Transverse colon (tissue), 4 donors: Measurements from ENCODE around the gene SYCP2. TPM values are rescaled to one million over a fixed set of nuclear protein-coding genes. Genes with fewer than 3 reads are reported as not detected.

Source experiments
- DNase-seq: peaks from one replicate; pipeline ENCODE4 v3.0.0-alpha.2; 2019
- H3K27ac ChIP-seq, 4 donors: fragments of 200-600 bp; sonication (generic); 2 replicates each; pipeline ENCODE4 v1.5.1; 2016 to 2018; ENCODE audit warnings: inconsistent platforms in 4 of 4
- H3K27me3 ChIP-seq: fragments of 200-600 bp; sonication (generic); 2 replicates; pipeline ENCODE4 v1.5.1; 2017; ENCODE audit warnings: inconsistent platforms
- H3K36me3 ChIP-seq, 4 donors: fragments of 200-600 bp; sonication (generic); 2 replicates each; pipeline ENCODE4 v1.5.1; 2017 to 2019; ENCODE audit warnings: inconsistent platforms in 4 of 4
- H3K4me1 ChIP-seq, 4 donors: fragments of 200-600 bp; sonication (generic); 2 replicates each; pipeline ENCODE4 v1.5.1; 2017 to 2020; ENCODE audit warnings: inconsistent platforms in 4 of 4
- H3K4me3 ChIP-seq, 4 donors: fragments of 200-600 bp; sonication (generic); 1 replicate in 1 of 4; 2 replicates in 3 of 4; pipeline versions ENCODE4 v1.5.1 to v1.6.1; 2017 to 2019; ENCODE audit warnings: inconsistent platforms in 4 of 4
- H3K9me3 ChIP-seq, 2 donors: fragments of 200-600 bp; sonication (generic); 2 replicates each; pipeline ENCODE4 v1.5.1; 2017 to 2019; ENCODE audit warnings: inconsistent platforms in 2 of 2
- EP300 ChIP-seq: sonication (generic); formaldehyde crosslinking; IDR thresholded peaks from one replicate; pipeline ENCODE4 v1.6.1; 2017; ENCODE audit warnings: antibody characterized with exemption, low read depth
- POLR2A ChIP-seq: fragments of 450-650 bp; IDR thresholded peaks from one replicate; pipeline ENCODE4 v1.6.1; 2016; ENCODE audit warnings: antibody characterized with exemption, mild to moderate bottlenecking, moderate library complexity
- POLR2AphosphoS5 ChIP-seq, 3 donors: sonication (generic); formaldehyde crosslinking; IDR thresholded peaks; one replicate each; pipeline ENCODE4 v1.6.1; 2016; ENCODE audit warnings: antibody characterized with exemption in 3 of 3
- WGBS, 2 donors: methylation state at CpG; one replicate each; pipeline ENCODE4 v1.1.5; 2018; ENCODE audit warnings: low coverage in 1 of 2; 5-methylcytosine and 5-hydroxymethylcytosine counted together
- in situ Hi-C, 4 donors: fragments of 200-750 bp; cut with MboI; loops; one replicate each; pipeline versions ENCODE4 v1.15.0 to v1.15.1; 2017; ENCODE audit warnings: low sequenced_read_pairs in 3 of 4, low pct_ligation_motif_present in 1 of 4, low pct_unique_long_range_greater_than_20kb in 1 of 4
- intact Hi-C: fragments of 100-400 bp; cut with DNase I; formaldehyde crosslinking; loops from one replicate; pipeline ENCODE4 v1.15.1; 2023; ENCODE audit warnings: low total_unique reads
- total RNA-seq, 4 donors: library from RNA; depleted of rRNA; stranded (reverse); fragments of >200 nt; gene quantifications; one replicate each; pipeline ENCODE4 v1.1.0, GENCODE V29; 2016
- TF ChIP-seq, protein P1 (sequence below), 5 experiments: fragments of 200-600 bp in 3 of 5; fragments of 450-650 bp in 2 of 5; sonication (generic) in 3 of 5; IDR thresholded peaks; 1 replicate in 2 of 5; 2 replicates in 3 of 5; pipeline ENCODE4 v1.5.1; 2016 to 2017; ENCODE audit warnings: antibody characterized with exemption in 5 of 5, inconsistent platforms in 3 of 5, mild to moderate bottlenecking in 2 of 5, moderate library complexity in 1 of 5

Gene SYCP2
- total RNA-seq, 4 donors from 2014 or later: 0.82 to 1.1 TPM; not detected in 2

DNA sequence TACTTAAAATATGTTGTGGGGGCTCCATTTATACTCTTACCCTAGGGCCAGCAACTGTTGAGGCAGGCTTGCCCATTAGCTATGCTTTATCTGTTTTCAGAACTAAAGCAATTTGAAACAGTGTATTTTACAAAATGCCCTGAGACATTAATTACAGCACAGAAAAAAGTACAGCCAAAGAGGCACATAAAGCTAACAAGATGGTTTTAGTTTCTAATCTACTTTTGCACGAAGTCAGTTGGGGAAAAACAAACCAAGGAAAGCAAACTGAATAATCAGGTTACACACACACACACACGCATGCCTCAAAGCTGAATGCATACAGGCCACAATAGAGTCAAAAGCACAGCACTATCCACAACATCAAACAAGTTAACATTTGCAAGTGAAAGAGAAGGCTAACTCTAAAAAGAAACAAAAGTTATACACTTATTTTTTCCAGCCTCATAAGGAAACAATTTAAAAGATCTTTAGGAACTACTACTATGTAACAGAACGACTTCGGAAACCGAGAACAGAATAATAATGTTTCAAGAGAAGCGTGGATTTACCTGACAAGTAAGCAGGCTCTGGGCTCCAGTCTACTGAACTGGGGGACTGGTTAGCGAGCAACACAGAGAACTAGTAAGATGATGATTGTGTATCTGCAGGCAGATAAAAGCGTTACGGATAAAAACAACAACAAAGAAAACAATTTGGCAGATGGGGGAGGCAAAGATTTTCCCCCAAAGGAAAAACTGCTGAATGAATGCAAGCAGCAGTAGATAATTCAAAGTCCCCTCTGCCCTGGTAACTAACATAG, 1.7 kb downstream of the SYCP2 start:
- no peaks in the 10 kb centered on the region for H3K9me3 ChIP-seq
- H3K27ac ChIP-seq: no peak overlapping the region
- in situ Hi-C loops: no loop called here
- H3K4me3 ChIP-seq: no peak overlapping the region
- peaks cover 0 to 18% (median 4%) of the 10 kb centered on the region in 4 donors for H3K4me1 ChIP-seq
- TF ChIP-seq EP300 (no peak), POLR2A (no peak), POLR2AphosphoS5 (IDR thresholded peaks at IDR 0.05) (no peak)
- TF ChIP-seq, protein P1, sequence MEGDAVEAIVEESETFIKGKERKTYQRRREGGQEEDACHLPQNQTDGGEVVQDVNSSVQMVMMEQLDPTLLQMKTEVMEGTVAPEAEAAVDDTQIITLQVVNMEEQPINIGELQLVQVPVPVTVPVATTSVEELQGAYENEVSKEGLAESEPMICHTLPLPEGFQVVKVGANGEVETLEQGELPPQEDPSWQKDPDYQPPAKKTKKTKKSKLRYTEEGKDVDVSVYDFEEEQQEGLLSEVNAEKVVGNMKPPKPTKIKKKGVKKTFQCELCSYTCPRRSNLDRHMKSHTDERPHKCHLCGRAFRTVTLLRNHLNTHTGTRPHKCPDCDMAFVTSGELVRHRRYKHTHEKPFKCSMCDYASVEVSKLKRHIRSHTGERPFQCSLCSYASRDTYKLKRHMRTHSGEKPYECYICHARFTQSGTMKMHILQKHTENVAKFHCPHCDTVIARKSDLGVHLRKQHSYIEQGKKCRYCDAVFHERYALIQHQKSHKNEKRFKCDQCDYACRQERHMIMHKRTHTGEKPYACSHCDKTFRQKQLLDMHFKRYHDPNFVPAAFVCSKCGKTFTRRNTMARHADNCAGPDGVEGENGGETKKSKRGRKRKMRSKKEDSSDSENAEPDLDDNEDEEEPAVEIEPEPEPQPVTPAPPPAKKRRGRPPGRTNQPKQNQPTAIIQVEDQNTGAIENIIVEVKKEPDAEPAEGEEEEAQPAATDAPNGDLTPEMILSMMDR (IDR thresholded peaks at IDR 0.05): no peak
- no peaks in the 10 kb centered on the region for H3K36me3 ChIP-seq
- no peaks in the 10 kb centered on the region for H3K27me3 ChIP-seq
- 87 to 90% methylated on average over 7 to 9 of the region's 9 CpGs for WGBS, 2 donors
- DNase-seq: no peak
- intact Hi-C loops: no loop called here

DNA sequence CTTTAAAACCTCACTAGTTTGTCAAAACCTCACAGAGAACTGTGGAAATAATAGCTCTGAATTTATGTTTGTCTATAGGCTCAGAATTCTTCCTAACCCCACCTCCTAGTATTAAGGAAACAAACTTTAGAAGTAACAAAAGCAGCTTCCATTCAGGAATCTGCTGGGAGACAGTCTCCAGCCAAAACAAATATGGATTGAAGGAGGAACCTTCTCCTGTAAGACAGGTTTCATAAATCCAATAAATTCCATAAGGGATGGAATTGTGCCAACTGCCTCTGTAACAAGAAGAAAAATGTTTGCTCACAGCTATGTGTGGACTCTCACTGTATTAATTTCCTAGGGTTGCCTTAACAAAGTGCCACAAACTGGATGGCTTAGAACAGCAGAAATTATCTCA, 7.5 kb downstream of the SYCP2 start:
- Histone ChIP-seq H3K27ac (no peak overlapping the region), H3K4me1 (peaks cover 0 to 27% (median 11%) of the 10 kb centered on the region in 4 donors), H3K4me3 (no peak overlapping the region), H3K36me3 (no peaks in the 10 kb centered on the region), H3K27me3 (no peaks in the 10 kb centered on the region), H3K9me3 (no peaks in the 10 kb centered on the region)
- no peak for DNase-seq
- TF ChIP-seq POLR2A (no peak), POLR2AphosphoS5 (IDR thresholded peaks at IDR 0.05) (no peak), EP300 (no peak)
- TF ChIP-seq, protein P1 (IDR thresholded peaks at IDR 0.05): no peak
- intact Hi-C loops: no loop called here
- in situ Hi-C loops: no loop called here

DNA sequence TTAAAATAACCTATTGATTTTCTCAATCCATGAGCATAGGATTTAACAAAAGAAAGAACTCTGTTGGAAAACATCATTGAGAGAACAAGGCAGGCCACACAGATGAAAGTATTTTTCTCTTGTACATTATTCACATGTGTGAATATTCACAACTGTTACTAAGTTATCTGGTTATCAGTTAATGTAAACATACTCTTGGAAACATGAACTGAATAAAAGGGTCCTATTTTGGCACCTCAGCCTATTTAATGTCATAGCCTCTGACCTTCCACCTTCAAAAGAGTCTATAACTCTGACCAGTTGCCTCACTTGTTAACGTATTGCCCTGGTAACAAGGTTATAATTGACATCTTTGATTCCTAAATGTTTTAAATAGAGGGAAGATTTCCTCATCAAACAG, 8.1 kb downstream of the SYCP2 start:
- intact Hi-C loops (no loop called here), in situ Hi-C loops (no loop called here)
- DNase-seq: no peak
- 53 to 62% methylated on average over 1 of the region's 1 CpG for WGBS, 2 donors
- no peaks in the 10 kb centered on the region for H3K27me3 ChIP-seq
- TF ChIP-seq POLR2AphosphoS5 (IDR thresholded peaks at IDR 0.05) (no peak), POLR2A (no peak), EP300 (no peak)
- TF ChIP-seq, protein P1 (IDR thresholded peaks at IDR 0.05): no peak
- H3K4me3 ChIP-seq: no peak overlapping the region
- no peaks in the 10 kb centered on the region for H3K9me3 ChIP-seq
- H3K36me3 ChIP-seq: no peaks in the 10 kb centered on the region
- H3K27ac ChIP-seq: no peak overlapping the region
- peaks cover 0 to 27% (median 11%) of the 10 kb centered on the region in 4 donors for H3K4me1 ChIP-seq

DNA sequence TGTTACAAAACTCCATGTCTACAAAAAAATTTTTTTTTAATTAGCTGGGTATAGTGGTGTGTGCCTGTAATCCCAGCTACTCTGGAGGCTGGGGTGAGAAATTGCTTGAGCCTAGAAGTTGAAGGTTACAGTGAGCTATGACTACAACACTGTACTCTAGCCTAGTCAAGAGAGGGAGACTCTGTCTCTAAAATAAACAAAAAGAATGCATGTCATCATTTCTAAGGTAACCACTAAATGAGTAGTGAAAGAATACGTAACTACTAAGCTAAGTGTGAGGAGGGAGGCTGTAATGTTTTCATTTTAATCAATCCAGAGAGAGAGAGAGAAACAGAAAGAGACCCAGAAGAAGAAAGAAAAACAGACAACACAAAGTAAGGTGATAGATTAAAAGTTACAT, 9.9 kb downstream of the SYCP2 start:
- TF ChIP-seq POLR2A: no peak
- no peak for TF ChIP-seq POLR2AphosphoS5 (IDR thresholded peaks at IDR 0.05)
- no peak for TF ChIP-seq EP300
- DNase-seq: no peak
- 75 to 86% methylated on average over 1 of the region's 1 CpG for WGBS, 2 donors
- no peaks in the 10 kb centered on the region for H3K9me3 ChIP-seq
- in situ Hi-C loops (no loop called here), intact Hi-C loops (no loop called here)
- H3K27ac ChIP-seq: no peak overlapping the region
- H3K4me3 ChIP-seq: no peak overlapping the region
- no peaks in the 10 kb centered on the region for H3K27me3 ChIP-seq
- peaks cover 0 to 27% (median 11%) of the 10 kb centered on the region in 4 donors for H3K4me1 ChIP-seq
- H3K36me3 ChIP-seq: no peaks in the 10 kb centered on the region
